Adrenal gland (tissue), 5 donors: Measurements from ENCODE around the gene SORBS2.

Experiments
- CTCF ChIP-seq, 6 experiments: fragments of 450-650 bp in 4 of 6; fragments of 200-600 bp in 2 of 6; sonication (generic) in 1 of 6; IDR thresholded peaks; 1 replicate in 5 of 6; 2 replicates in 1 of 6; pipeline versions ENCODE4 v1.5.1 to v1.8.0; 2016 to 2021; ENCODE audit warnings: antibody characterized with exemption in 6 of 6, mild to moderate bottlenecking in 2 of 6, moderate library complexity in 1 of 6
- POLR2A ChIP-seq, 2 donors: fragments of 450-650 bp; IDR thresholded peaks; one replicate each; pipeline ENCODE4 v1.6.1; 2017; ENCODE audit warnings: antibody characterized with exemption in 2 of 2, mild to moderate bottlenecking in 2 of 2, moderate library complexity in 1 of 2
- donor health status: DM: no; HTN: no; CAD: no.

GRCh38 chr4:185600801-185601434 lies 211.1 kb downstream of the SORBS2 start:
- TF ChIP-seq CTCF (IDR thresholded peaks at IDR 0.05) (no peak), POLR2A (IDR thresholded peaks at IDR 0.05) (no peak)
